HTR-8/SVneo (cell line): ENCODE data around the gene BANP.
"Not testable (repeated sequence)": the region's sequence is repeated elsewhere in the genome, so short reads cannot be mapped to it uniquely, and the experiment has no call there.

Experiments used
- DNase-seq: peaks from one replicate; pipeline ENCODE4 v3.0.0; 2011; ENCODE audit warnings: low spot score, mixed read lengths; ENCODE audit not compliant: insufficient read length
- FAIRE-seq: peaks from 2 replicates; lab custom pipeline; 2011; peaks lifted over from hg19 to GRCh38; lab: Jason Lieb, UNC

The BANP gene

GRCh38 chr16:88041506-88041905 lies 90.3 kb downstream of the BANP start:
- DNase-seq, FAIRE-seq: not testable (repeated sequence)

GRCh38 chr16:88041986-88042562 lies 90.8 kb downstream of the BANP start:
- DNase-seq, FAIRE-seq: not testable (repeated sequence)

GRCh38 chr16:88043208-88043910 lies 92.1 kb downstream of the BANP start:
- DNase-seq, FAIRE-seq: not testable (repeated sequence)

GRCh38 chr16:88044121-88044581 lies 92.9 kb downstream of the BANP start:
- not testable (repeated sequence) for FAIRE-seq

GRCh38 chr16:88045361-88045760 lies 94.1 kb downstream of the BANP start:
- not testable (repeated sequence) for DNase-seq, FAIRE-seq

More at GRCh38 chr16:88044121-88044581, 92.9 kb downstream of the BANP start:
- not testable (repeated sequence) for DNase-seq

- FAIRE-seq, result no peak
- no peak for DNase-seq
These were observed 94.6 kb downstream of the BANP start for GRCh38 chr16:88045820-88046303.

GRCh38 chr16:88047462-88047861 lies 96.2 kb downstream of the BANP start:
- no peak for DNase-seq
- FAIRE-seq, result no peak

GRCh38 chr16:88048985-88049384 lies 97.8 kb downstream of the BANP start:
- no peak for FAIRE-seq
- DNase-seq, result no peak

GRCh38 chr16:88049561-88050545 lies 98.6 kb downstream of the BANP start:
- FAIRE-seq (no peak), DNase-seq (no peak)

- FAIRE-seq, result no peak
- no peak for DNase-seq
These were observed 99.9 kb downstream of the BANP start for GRCh38 chr16:88050952-88051660.

GRCh38 chr16:88052661-88053060 lies 101.4 kb downstream of the BANP start:
- FAIRE-seq (no peak), DNase-seq (no peak)

GRCh38 chr16:88053479-88053878 lies 102.2 kb downstream of the BANP start:
- not testable (repeated sequence) for DNase-seq, FAIRE-seq

GRCh38 chr16:88055356-88055755 lies 104.1 kb downstream of the BANP start:
- DNase-seq, result no peak
- no peak for FAIRE-seq

GRCh38 chr16:88056212-88056611 lies 105.0 kb downstream of the BANP start:
- no peak for FAIRE-seq

GRCh38 chr16:88057656-88058055 lies 106.4 kb downstream of the BANP start:
- no peak for FAIRE-seq
- no peak for DNase-seq

More at GRCh38 chr16:88056212-88056611, 105.0 kb downstream of the BANP start:
- no peak for DNase-seq

- no peak for DNase-seq
- FAIRE-seq, result no peak
These were observed 106.9 kb downstream of the BANP start for GRCh38 chr16:88058136-88058535.

- no peak for FAIRE-seq
- DNase-seq, result no peak
These were observed 107.6 kb downstream of the BANP start for GRCh38 chr16:88058817-88059216.

- DNase-seq (no peak), FAIRE-seq (no peak)
These were observed 108.6 kb downstream of the BANP start for GRCh38 chr16:88059701-88060386.
